GM19240 (cell line): ENCODE measurements around the gene RBL2.
"Not testable (repeated sequence)": the region's sequence is repeated elsewhere in the genome, so short reads cannot be mapped to it uniquely, and the experiment has no call there.

ENCODE experiments used
- DNase-seq: peaks from one replicate; pipeline ENCODE4 v3.0.0; 2011; ENCODE audit warnings: low spot score; ENCODE audit not compliant: insufficient read length

Gene RBL2

DNA sequence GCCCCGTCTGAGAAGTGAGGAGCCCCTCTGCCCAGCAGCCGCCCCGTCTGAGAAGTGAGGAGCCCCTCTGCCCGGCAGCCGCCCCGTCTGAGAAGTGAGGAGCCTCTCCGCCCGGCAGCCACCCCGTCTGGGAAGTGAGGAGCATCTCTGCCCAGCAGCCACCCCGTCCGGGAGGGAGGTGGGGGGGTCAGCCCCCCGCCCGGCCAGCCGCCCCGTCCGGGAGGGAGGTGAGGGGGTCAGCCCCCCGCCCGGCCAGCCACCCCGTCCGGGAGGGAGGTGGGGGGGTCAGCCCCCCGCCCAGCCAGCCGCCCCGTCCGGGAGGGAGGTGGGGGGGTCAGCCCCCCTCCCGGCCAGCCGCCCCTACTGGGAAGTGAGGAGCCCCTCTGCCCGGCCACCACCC is 105.1 kb downstream of the RBL2 start:
- not testable (repeated sequence) for DNase-seq

DNA sequence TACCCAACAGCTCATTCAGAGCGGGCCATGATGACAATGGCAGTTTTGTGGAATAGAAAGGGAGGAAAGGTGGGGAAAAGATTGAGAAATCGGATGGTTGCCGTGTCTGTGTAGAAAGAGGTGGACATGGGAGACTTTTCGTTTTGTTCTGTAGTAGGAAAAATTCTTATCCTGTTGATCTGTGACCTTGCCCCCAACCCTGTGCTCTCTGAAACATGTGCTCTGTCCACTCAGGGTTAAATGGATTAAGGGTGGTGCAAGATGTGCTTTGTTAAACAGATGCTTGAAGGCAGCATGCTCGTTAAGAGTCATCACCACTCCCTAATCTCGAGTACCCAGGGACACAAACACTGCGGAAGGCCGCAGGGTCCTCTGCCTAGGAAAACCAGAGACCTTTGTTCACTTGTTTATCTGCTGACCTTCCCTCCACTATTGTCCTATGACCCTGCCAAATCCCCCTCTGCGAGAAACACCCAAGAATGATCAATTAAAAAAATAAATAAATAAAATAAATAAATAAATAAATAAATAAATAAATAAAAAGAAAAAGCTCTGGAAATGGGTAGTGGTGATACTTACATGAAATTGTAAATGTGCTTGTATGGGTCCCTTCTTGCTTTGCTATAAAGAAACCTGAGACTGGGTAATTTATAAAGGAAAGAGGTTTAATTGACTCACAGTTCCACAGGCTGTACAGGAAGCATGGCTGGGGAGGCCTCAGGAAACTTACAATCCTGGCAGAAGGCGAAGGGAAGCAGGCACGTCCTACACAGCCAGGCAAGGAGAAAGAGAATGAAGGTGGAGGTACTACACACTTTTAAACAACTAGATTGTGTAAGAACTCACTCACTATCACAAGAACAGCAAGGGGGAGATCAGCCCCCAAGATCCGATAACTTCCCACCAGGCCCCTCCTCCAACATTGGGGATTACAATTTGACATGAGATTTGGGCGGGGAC is 105.8 kb downstream of the RBL2 start:
- not testable (repeated sequence) for DNase-seq
